Occipital lobe (tissue), 2 donors: ENCODE data around the gene DMD. TPM values are rescaled to one million over a fixed set of nuclear protein-coding genes. Genes with fewer than 3 reads are reported as not detected.

Experiments used
- DNase-seq: peaks from one replicate; lab custom pipeline; 2025; lab: John Stamatoyannopoulos, UW
- total RNA-seq: library from RNA; depleted of rRNA; stranded (reverse); fragments of >200 nt; gene quantifications from one replicate; pipeline ENCODE4 v1.2.3, GENCODE V29; 2014

The DMD gene
- total RNA-seq, 1 donor from 2014 or later = 78.5 TPM

DNA sequence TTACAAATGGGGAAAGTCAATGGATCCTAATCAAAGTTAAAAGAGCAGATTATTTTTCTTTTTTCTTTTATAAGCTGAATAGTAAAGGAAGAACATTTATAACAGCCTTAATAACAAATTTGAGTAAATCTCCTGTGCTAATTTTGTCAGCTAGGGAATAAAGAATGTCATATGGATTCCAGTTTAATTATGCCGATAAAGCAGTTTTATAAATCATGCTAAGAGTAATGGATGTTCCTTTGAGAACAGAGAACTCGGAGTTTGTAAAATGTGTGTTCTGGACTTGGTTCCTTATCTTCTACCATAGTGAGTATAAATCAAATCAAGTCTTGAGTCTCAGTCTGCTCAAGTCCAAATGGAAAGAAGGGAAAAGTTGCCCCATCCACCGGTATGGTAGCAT lies 1959.2 kb downstream of the DMD start:
- no peak for DNase-seq

DNA sequence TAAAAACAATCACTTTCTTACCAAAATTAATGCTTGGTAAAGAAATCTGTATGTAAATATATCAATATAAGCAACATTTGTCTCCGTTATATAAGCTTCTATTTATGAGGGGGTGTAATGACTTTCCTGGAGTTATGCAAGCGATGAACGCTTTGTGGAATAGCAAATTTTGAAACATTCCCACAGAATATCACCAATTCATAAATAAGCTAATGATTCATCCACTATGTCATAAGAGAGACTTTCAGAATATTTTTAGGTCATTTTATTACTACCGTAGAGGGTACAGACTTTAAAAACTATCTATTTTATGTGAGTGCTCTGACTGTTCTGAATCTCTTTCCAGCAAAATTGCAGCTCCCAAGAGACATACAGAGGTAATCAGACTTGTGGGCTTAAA lies 1960.0 kb downstream of the DMD start:
- no peak for DNase-seq

DNA sequence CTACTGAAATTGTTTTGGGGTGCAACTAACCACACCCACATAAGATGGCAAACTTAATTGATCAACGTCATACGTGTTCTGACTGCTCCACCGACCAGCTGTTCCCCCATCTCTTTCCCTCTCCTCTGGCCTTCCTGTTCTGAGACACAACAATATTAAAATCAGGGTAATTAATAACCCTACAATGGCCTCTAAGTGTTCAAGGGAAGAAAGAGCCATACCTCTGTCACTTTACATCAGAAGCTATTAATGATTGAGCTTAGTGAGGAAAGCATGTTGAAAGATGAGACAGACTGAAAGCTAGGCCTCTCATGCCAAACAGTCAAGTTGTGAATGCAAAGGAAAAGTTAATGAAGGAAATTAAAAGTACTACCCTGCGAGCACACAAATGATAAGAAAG lies 1965.6 kb downstream of the DMD start:
- DNase-seq = no peak

DNA sequence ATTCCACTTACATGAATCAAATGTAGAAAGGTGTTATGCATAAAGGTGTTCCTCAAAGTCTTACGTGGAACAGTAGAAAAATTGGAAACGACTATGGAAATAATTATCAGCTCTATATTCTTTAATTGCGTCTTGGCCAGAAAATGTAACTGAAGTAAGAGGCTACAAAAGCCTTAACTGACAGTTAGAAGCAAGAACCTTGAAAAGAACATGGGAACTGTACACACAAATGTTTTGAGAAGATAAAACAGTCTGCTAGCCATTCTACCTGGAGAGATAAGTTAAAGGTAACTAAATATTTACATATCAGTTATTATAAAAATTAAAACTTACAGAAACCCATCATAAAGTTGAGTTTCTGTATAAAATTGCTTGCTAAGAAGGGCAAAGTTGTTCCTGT lies 1967.5 kb downstream of the DMD start:
- no peak for DNase-seq

DNA sequence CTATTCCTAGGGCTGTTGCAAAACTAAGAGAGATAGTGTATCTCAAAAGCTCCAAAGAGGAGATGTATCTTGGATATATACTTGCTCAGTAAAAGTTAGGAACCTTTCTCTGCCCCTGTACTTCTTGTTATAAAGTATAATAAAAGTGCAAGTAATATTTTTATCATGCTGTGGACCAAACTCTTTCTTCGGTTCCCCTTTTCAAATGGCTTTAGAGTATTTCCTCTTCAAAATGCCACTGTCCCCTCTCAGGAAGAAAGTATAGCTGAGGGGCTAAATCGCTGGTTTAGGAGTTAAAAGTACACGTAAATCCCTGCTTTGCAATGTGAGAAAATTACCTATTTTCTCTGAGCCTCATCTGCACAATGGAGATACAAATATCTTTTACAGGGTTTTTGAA lies 1970.4 kb downstream of the DMD start:
- DNase-seq = no peak

DNA sequence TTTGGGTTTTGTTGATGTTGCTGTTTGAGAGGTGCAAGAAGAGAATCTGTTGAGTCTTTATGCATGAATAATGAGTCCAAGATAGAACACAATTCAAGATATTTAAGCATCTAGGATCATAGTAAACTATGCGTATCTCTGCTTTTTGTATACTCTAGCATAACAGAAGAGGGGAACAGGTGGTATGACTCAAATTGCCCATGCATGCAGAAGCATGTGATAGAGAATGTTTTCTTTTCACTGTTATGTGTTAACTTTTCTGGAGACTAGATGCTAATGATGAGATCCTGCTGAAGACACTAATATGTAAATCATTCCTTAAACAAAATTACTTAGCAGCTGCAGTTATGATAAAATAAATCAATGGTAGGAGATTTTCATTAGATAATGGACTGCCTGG lies 1974.2 kb downstream of the DMD start:
- DNase-seq = no peak

DNA sequence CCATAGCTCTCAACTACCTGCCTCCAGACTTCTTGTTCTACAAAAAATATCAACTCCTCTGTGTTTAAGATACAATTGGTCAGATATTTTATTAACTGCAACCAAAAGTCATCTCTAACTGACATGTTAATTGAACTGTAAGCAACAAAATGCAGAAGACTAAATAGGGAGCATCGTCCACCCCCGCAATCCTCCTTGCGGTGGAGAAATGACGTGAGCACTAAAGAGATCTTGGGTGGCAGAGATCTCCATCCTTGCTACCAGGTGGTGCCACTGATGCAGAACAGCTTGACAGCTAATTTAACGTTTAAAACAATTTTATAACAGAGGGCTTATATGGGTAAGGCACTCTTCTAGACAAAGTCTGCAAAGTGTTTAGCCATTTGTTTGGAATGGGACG lies 1975.1 kb downstream of the DMD start:
- no peak for DNase-seq

DNA sequence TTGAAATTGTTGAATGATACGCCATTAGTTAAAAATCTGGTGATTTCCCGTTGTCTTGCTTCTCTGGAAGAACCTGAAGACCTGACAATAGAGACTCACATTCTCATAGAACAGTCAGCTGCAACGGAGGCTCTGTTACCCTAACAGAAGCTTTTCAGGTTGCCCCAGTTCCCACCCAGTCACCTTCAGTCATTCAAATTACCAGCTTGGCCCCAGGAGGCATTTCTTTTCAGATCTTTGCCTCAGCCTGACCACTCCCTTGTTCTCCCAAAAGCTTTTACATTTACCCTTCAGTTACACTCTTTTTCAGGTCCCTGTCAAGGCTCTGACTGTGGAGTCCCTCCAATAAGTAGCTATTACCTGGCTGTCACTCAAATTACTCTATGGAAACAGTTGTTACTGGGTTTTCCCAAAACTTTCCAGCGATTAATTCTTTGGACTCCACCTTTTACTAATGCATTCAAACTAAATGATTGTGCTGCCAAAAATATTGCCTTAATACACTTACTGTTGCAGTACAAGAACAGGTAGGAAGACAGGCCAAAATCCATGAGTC lies 1977.3 kb downstream of the DMD start:
- no peak for DNase-seq

DNA sequence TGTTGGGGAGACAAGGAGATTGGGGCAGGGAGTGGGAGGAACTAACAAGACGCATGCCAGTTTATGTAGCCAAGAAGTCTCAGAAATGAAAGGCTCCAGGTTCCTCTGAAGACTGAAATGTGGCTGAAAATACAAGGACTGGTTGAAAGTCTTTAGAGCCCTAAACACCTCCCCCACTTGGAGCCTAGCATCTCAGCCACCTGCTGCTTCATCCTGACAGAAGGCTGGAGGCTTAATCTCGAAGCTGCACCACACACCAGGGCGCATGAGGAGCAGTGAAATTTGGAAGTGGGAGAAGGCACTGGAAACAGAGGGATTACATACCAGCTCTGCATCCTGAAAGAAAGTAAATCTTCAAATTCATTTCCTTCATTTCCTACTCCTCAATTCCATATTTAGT lies 1978.8 kb downstream of the DMD start:
- DNase-seq = no peak

DNA sequence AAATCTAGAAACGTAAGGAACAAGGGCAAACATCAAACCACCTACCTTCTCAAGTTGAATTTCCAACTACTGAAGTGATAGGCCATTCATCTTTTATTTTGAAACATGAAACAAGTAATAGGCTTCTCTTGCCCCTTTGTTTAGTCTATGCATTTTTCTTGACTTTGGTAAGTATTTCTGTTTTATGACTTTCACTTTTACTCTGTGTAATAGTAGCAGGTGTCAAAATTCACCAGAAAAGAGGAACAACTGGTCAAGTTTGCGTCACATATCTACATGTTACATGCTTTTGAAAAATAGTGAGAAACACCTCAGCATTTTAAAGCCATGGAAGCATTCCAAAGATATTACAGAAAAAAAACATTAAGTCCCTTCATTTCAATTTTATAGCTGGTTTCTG lies 1982.4 kb downstream of the DMD start:
- DNase-seq = no peak

DNA sequence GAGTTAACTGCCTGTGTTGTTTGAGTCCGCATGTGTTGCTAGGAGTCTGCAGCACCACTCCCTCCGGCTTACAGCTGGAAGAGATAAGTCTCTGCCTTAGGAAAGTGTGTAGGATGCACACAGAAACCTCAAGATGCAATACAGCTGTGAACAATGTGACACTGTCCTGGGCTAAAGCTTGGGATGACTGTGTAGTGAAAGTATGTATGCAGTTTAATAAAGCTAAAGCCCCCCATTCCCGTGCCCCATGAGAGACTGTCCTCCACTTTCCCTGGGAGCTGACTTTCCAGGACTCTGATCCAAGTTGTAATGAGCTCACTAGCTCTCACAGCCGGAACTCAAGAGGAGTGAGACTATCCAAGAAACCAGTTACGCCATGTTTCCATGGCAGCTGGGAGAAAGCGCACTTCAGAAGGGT lies 1982.9 kb downstream of the DMD start:
- no peak for DNase-seq

DNA sequence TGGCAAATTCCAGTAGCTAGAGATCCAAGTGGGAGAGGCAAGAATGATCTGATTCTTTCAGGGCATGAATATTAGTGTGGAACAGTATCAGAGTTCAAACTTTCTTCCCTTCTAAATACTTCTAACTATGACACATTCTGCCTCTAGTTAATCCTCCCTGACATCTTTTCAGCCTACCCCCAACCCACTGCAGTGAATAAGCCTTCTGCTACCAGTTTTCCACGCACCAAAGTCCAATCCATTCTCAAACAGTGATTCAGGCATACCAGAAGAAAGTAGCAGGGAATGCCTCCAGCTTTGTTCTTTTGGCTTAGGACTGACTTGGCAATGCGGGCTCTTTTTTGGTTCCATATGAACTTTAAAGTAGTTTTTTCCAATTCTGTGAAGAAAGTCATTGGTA lies 1984.1 kb downstream of the DMD start:
- no peak for DNase-seq

DNA sequence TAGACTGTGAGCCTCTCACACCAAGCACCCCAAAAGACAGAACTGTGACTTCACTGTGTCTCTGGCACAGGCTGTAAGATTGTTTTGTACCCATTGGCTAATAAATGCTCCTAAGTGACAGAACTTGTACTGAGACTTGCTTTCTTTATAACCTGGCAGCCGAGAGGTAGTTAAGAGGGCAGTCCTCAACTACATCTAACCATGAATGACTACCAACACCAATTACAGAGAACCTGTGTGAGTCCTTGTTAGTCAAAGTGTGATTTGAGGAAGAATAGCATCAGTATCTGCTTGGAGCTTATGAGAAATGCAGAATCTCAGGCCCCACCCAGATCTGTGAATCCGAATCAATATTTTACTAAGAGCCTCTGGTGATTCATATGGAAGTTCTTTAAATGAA lies 1985.5 kb downstream of the DMD start:
- DNase-seq = no peak

DNA sequence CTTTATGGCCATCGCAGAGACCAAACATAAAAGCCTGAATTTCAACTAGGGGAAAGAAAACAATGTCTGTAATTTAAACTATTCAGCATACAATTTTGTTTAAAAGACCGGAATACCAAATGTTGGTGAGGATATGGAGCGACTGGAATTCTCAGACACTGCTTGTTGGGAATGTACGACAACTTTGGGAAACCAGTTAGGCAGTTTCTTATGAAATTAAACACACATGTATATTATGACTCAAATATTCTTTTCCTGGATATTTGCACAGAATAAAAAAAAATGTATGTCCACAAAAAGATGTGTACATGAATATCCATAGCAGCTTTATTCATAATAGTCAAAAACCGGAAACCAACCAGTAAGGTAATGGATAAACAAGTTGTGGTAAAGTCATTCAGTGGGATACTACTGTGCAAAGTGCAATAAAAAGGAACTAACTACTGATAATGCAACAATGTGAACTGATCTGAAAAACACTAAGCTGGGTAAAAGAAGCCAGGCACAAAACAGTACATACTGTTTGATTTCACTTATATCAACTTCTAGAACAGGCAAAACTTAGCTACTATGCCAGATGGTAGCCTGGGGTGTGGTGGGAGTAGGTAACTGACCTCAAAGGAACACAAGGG lies 1986.9 kb downstream of the DMD start:
- no peak for DNase-seq

DNA sequence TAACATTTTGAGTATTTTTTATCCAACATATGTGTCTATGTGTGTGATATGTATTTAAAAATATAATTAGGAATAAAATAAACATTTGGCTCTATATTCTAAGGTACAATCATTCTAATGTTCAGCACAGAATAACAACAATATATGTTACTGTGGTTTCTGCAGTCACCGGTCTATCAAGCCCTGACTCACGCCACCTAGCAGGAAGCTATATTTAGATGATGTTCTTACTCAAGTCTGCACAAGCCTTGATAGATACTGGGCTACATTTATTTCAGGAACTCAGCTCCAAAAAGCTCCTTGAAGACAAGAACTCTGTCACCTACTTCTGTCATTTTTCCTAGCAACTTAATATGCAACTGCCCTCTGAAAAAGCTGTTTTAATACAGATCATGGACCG lies 1987.5 kb downstream of the DMD start:
- DNase-seq = no peak

DNA sequence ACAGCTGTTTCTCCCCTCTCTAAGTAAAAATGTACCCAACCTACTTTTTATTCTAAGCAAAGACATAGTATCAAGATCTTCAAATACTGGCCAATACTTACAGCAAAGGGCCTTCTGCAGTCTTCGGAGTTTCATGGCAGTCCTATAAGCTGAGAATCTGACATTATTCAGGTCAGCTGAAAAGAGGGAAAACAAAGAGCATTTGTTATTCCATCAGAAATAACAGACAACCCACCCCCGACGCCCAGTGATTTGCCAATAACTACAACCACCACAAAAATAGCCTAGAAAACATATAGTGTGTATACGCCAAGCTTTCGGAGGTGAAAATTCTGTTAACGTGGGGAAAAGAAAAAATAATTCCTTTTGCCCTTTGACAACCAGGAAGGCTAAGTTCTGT lies 1988.4 kb downstream of the DMD start:
- no peak for DNase-seq

DNA sequence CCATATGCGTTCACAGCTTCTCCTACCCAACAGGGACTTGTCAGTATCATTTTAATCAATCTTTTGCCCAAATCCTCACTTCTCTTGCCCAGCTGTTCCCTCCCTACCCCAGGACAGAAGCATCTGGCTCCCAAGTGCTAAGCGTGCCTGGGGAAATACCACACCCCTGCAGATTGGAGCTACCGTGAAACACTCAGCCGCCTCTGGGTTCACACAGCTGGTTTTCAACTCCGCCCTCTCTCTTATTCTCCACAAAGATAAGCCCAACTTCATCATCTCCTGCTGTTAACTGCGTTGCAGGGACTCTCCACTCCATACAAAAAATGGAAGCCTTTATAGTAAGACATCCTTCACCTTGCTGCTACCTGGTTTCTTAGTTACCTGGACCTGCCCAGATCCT lies 1992.2 kb downstream of the DMD start:
- no peak for DNase-seq

DNA sequence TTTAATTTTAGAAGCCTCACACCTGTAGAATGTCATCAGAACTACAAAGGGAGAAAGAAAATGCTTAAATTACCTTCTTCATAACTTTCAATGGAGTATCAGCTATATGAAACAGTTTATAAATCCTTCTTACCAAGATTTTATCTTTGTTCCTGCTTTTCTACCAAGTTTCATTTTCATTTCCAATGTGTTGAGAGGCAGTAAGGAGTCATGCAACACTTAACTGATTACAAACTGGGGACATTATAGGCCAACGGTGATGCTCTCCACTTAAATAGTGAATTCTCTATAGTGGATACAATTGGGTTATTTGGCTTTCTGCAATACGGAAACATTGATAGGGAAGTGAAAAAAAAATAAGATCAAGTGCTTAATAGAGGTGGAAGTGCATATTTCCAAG lies 1994.3 kb downstream of the DMD start:
- no peak for DNase-seq

DNA sequence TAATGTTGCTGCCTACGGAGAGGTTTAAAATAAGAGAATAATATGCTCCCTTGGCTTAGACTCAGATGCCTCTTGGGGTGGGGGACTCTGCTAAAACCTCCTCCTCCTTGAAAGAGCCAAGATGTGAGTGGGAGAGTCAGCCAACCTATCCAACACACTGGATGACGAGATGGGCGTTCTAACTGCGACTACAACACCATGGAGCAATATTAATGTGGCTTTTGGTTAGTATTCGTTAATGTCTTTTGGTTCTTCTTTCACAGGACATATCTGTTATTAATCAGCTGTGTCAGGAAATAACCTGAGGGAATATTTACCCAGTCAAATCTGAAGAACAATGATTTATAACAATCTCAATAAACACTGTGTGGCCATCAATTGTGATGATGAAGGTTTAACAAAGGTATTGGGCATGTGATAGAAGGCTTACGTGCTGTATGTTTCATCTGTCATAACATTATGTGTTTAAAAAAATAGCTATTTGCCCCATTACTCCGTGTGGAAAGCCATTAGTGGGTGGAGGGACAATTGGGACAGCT lies 1996.0 kb downstream of the DMD start:
- DNase-seq = no peak

DNA sequence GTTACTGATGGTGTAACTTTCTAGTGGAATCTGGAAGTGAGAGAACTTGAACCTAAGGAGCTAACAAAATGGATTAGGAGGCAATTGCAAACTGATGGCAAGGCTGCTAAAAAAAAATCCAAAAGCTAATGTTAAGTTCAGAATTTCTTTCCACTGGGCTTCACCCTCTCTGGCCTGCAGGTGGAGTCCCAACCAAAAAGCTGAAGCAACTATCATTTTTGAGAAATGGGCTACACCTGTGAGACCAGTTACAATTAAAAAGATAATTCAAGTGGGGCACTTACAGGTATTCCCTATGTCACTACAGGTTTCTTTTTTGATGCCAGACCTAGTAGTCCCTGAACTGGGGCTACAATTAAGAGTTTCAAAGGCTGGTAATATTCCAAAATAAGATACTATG lies 1997.4 kb downstream of the DMD start:
- DNase-seq = no peak

DNA sequence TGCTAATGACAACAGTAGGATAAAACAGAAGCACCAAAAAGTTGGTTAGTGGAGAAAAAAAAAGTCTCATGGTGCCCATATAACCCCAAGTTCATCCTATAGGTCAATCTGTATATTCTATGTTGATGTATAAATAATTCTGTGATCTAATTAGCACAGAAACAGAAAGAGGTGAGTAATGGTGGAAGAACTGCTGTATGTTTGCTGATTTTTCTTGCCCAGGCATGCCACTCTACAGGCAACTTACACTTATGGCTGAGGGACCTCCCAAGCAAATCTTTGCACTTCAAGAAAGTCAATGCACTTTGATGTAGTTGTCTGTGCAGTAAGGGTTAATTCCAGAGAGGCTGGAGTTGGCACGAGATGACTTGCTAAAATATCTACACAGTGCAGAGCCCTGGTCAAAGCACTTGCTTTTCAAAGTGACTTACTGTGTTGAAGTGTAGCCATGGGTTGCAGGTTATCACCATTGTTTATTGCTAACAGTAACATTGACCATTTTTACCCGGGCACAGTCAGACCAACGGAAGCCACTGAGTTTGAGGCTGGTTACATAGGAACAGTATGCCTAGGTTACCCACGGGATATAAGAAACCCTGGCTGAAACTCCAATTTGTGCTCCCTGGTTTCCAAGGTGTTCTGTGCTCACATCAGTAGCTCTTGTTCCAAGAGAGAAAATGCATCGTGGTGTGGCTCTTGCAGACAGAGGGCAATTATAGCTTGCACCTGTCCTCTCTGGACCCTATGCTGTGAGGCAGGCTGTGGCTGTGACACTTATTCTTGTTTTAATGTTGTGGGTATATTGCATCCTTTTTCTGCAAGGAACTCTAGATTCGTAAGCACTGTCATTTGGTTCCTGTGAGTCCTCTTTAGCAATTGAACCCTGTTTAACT lies 1998.2 kb downstream of the DMD start:
- DNase-seq = no peak

DNA sequence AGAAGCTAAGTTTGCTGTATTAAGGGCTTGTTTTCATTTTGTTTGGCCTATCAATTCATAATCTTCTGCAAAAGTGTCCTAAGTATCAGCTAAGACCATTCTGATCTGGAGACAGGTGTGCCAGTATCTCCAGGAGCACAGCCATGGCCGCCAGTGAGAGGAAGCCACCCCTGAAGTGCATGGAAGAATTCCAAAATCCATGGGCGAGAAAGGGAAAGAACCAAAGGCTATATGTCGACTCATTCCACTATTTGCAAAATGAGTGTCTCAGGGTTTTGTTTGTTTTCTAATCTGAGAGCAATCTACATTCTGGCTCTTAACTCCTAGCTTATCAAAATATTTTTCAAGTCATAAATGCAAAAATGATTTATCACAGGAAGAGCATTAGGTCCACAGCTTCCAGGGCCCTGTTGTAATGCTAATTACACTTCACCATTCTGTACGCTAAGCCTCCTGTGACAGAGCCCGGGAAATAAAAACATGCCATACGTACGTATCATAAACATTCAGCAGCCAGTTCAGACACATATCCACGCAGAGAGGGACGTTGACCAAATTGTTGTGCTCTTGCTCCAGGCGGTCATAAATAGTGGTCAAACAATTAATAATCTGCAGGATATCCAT lies 2002.2 kb downstream of the DMD start:
- DNase-seq = no peak
